Breast epithelium (tissue), 4 donors: ENCODE measurements around the gene GOLGA8J. TPM values are rescaled to one million over a fixed set of nuclear protein-coding genes. Genes with fewer than 3 reads are reported as not detected.
"Not testable (repeated sequence)": the region's sequence is repeated elsewhere in the genome, so short reads cannot be mapped to it uniquely, and the experiment has no call there.

ENCODE experiments used
- DNase-seq, 2 donors: peaks; one replicate each; pipeline ENCODE4 v3.0.0-alpha.2; 2019; ENCODE audit warnings: low spot score in 2 of 2
- H3K27ac ChIP-seq, 2 donors: fragments of 200-600 bp; sonication (generic) in 1 of 2; one replicate each; pipeline ENCODE4 v1.5.1; 2016 to 2019; ENCODE audit warnings: mild to moderate bottlenecking in 1 of 2
- H3K27me3 ChIP-seq, 2 donors: fragments of 200-600 bp; sonication (generic) in 1 of 2; one replicate each; pipeline versions ENCODE4 v1.5.1 to v1.6.0; 2017 to 2019; ENCODE audit warnings: control low read depth in 1 of 2, mild to moderate bottlenecking in 1 of 2
- H3K36me3 ChIP-seq: fragments of 200-600 bp; one replicate; pipeline ENCODE4 v1.5.1; 2019
- H3K4me1 ChIP-seq, 2 donors: fragments of 200-600 bp; sonication (generic); one replicate each; pipeline ENCODE4 v1.5.1; 2016 to 2019; ENCODE audit warnings: control low read depth in 1 of 2
- H3K4me3 ChIP-seq, 3 donors: fragments of 200-600 bp; sonication (generic); 1 replicate in 2 of 3; 2 replicates in 1 of 3; pipeline ENCODE4 v1.5.1; 2016 to 2019; ENCODE audit warnings: mild to moderate bottlenecking in 3 of 3, moderate library complexity in 2 of 3
- H3K9me3 ChIP-seq, 2 donors: fragments of 200-600 bp; sonication (generic) in 1 of 2; one replicate each; pipeline ENCODE4 v1.5.1; 2016 to 2019; ENCODE audit warnings: control low read depth in 1 of 2
- intact Hi-C: fragments of 100-400 bp; cut with DNase I; formaldehyde crosslinking; loops from one replicate; pipeline ENCODE4 v1.15.1; 2023; ENCODE audit warnings: low total_unique reads
- total RNA-seq, 3 donors: library from RNA; depleted of rRNA; stranded (reverse); fragments of >200 nt; gene quantifications; one replicate each; pipeline ENCODE4 v1.1.0, GENCODE V29; 2016

The GOLGA8J gene
- total RNA-seq, 3 donors from 2014 or later, result 0.44 TPM; not detected in 2

- H3K36me3 ChIP-seq, H3K27me3 ChIP-seq, intact Hi-C loops, H3K27ac ChIP-seq, H3K4me3 ChIP-seq, H3K9me3 ChIP-seq, H3K4me1 ChIP-seq, DNase-seq: not testable (repeated sequence)
Measured at GRCh38 chr15:30102890-30103289, 20.1 kb downstream of the GOLGA8J start.

- peak overlapping the region in 1 of 3 donors; percentile 26 for H3K4me3 ChIP-seq
- H3K4me1 ChIP-seq, H3K27me3 ChIP-seq, intact Hi-C loops, H3K27ac ChIP-seq, DNase-seq, H3K9me3 ChIP-seq, H3K36me3 ChIP-seq: not testable (repeated sequence)
Measured at GRCh38 chr15:30103941-30104507, 21.3 kb downstream of the GOLGA8J start.

DNA sequence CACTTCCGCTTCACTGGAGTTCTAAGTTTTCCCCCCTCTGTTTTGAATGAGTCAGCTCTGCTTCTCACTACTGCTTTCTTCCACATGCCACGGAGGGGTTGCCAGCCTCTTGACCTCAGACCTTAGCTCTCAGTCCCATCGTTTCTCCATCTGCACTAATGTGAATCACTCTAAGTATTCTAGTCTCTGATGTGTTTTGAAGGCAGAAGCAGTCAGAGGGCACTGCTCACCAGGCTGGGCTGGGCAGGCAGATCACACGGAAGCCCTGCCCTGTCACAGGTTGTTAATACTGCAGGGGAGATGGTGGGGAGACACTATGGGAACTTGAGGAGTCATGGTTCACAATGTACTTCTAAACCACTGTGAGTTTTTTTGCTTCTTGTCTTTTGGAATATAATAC, 27.8 kb downstream of the GOLGA8J start:
- intact Hi-C loops, DNase-seq: not testable (repeated sequence)

GRCh38 chr15:30130066-30130465, 47.3 kb downstream of the GOLGA8J start:
- H3K9me3 ChIP-seq, H3K36me3 ChIP-seq, DNase-seq, intact Hi-C loops, H3K27me3 ChIP-seq, H3K4me3 ChIP-seq, H3K27ac ChIP-seq, H3K4me1 ChIP-seq: not testable (repeated sequence)

More for the DNA sequence above, 27.8 kb downstream of the GOLGA8J start:
- not testable (repeated sequence) for H3K9me3 ChIP-seq, H3K4me1 ChIP-seq, H3K4me3 ChIP-seq, H3K27me3 ChIP-seq, H3K27ac ChIP-seq, H3K36me3 ChIP-seq

GRCh38 chr15:30134751-30135150, 52.0 kb downstream of the GOLGA8J start, which contains the start of gene GOLGA8T:
Gene GOLGA8T, plus strand, starts transcription at chr15:30135051. Its CDS starts 98 bp downstream, at chr15:30135149.
- H3K4me3 ChIP-seq, H3K9me3 ChIP-seq, DNase-seq, intact Hi-C loops, H3K27me3 ChIP-seq, H3K4me1 ChIP-seq, H3K36me3 ChIP-seq, H3K27ac ChIP-seq: not testable (repeated sequence)

Other genes starting within 250 kb of the GOLGA8J start
- gene GOLGA8T, start 52.1 kb downstream of the GOLGA8J start, total RNA-seq, result under 1 TPM in 1 of 3 donors, not detected in 2; 0.15 TPM